Measurements from ENCODE around the gene FOXA1.

The FOXA1 gene

GRCh38 chr14:37589715-37590427, 5.2 kb downstream of the FOXA1 start:
- DNase-seq (ENCODE audit: low read depth in 2 of 2): no peak

GRCh38 chr14:37588956-37589714, 5.9 kb downstream of the FOXA1 start:
- DNase-seq (ENCODE audit: low read depth in 2 of 2): no peak

GRCh38 chr14:37588667-37588955, 6.4 kb downstream of the FOXA1 start:
- DNase-seq (ENCODE audit: low read depth in 2 of 2): no peak

GRCh38 chr14:37587881-37588666, 7.0 kb downstream of the FOXA1 start:
- no peak for DNase-seq (ENCODE audit: low read depth in 2 of 2)

- no peak for DNase-seq (ENCODE audit: low read depth in 2 of 2)
Observed at GRCh38 chr14:37587131-37587803, 7.8 kb downstream of the FOXA1 start.

- no peak for DNase-seq (ENCODE audit: low read depth in 2 of 2)
Observed at GRCh38 chr14:37586797-37587130, 8.3 kb downstream of the FOXA1 start.

- no peak for DNase-seq (ENCODE audit: low read depth in 2 of 2)
Observed at GRCh38 chr14:37585971-37586796, 8.9 kb downstream of the FOXA1 start.

- DNase-seq (ENCODE audit: low read depth in 2 of 2): no peak
Observed at GRCh38 chr14:37585101-37585511, 9.9 kb downstream of the FOXA1 start.

GRCh38 chr14:37584211-37585100, 10.6 kb downstream of the FOXA1 start:
- DNase-seq (ENCODE audit: low read depth in 2 of 2): no peak

- no peak for DNase-seq (ENCODE audit: low read depth in 2 of 2)
Observed at GRCh38 chr14:37583358-37584210, 11.5 kb downstream of the FOXA1 start.

GRCh38 chr14:37580146-37580545, 14.9 kb downstream of the FOXA1 start:
- DNase-seq (ENCODE audit: low read depth in 2 of 2): no peak

GRCh38 chr14:37579274-37579673, 15.8 kb downstream of the FOXA1 start:
- DNase-seq (ENCODE audit: low read depth in 2 of 2): no peak

- no peak for DNase-seq (ENCODE audit: low read depth in 2 of 2)
Observed at GRCh38 chr14:37573356-37573755, 21.7 kb downstream of the FOXA1 start.

- DNase-seq (ENCODE audit: low read depth in 2 of 2): no peak
Observed at GRCh38 chr14:37571391-37571790, 23.7 kb downstream of the FOXA1 start.

- no peak for DNase-seq (ENCODE audit: low read depth in 2 of 2)
Observed at GRCh38 chr14:37569729-37570128, 25.3 kb downstream of the FOXA1 start.

- no peak for DNase-seq (ENCODE audit: low read depth in 2 of 2)
Observed at GRCh38 chr14:37566811-37567371, 28.2 kb downstream of the FOXA1 start.

GRCh38 chr14:37565550-37565949, 29.5 kb downstream of the FOXA1 start:
- no peak for DNase-seq (ENCODE audit: low read depth in 2 of 2)

- DNase-seq (ENCODE audit: low read depth in 2 of 2): no peak
Observed at GRCh38 chr14:37563189-37563588, 31.9 kb downstream of the FOXA1 start.

GRCh38 chr14:37559386-37559785, 35.7 kb downstream of the FOXA1 start:
- DNase-seq (ENCODE audit: low read depth in 2 of 2): no peak
